MCF 10A (cell line): ENCODE data around the gene CNOT2. TPM values are rescaled to one million over a fixed set of nuclear protein-coding genes. Genes with fewer than 3 reads are reported as not detected.

ENCODE experiments used
- BruUV-seq: library from RNA; stranded (reverse); fragments of 400-500 nt; replicated peaks from 2 replicates; lab custom pipeline; 2021; lab: Mats Ljungman, UMichigan
- CTCF ChIA-PET: fragments of 300-600 bp; sonication (Branson Sonifier 250); formaldehyde crosslinking; extraction: SDS; loops from one replicate; lab custom pipeline; 2021; ENCODE audit warnings: antibody characterized with exemption, inconsistent platforms; lab: Yijun Ruan, JAX
- POLR2A ChIA-PET: fragments of 300-600, 350-650 bp; sonication (Branson Sonifier 250); formaldehyde crosslinking; extraction: SDS; loops from one replicate; lab custom pipeline; 2020; ENCODE audit warnings: antibody characterized with exemption, inconsistent platforms; lab: Yijun Ruan, JAX
- DNase-seq: peaks from one replicate; pipeline ENCODE4 v3.0.0-alpha.2; 2018; ENCODE audit not compliant: unreplicated experiment
- H3K27ac Mint-ChIP-seq: one replicate; pipeline ENCODE4 v1.8.0; 2022; ENCODE audit warnings: mild to moderate bottlenecking, low read depth, mixed read lengths; ENCODE audit not compliant: unreplicated experiment
- H3K27me3 Mint-ChIP-seq: one replicate; pipeline ENCODE4 v1.8.0; 2022; ENCODE audit warnings: mixed read lengths; ENCODE audit not compliant: insufficient read depth, unreplicated experiment
- H3K36me3 Mint-ChIP-seq: one replicate; pipeline ENCODE4 v1.8.0; 2022; ENCODE audit warnings: mild to moderate bottlenecking, moderate library complexity, mixed read lengths; ENCODE audit not compliant: insufficient read depth, unreplicated experiment
- H3K4me1 Mint-ChIP-seq: one replicate; pipeline ENCODE4 v1.8.0; 2022; ENCODE audit warnings: mixed read lengths; ENCODE audit not compliant: insufficient read depth, unreplicated experiment
- H3K4me3 Mint-ChIP-seq: one replicate; pipeline ENCODE4 v1.8.0; 2022; ENCODE audit warnings: mild to moderate bottlenecking, moderate library complexity, mixed read lengths; ENCODE audit not compliant: unreplicated experiment
- H3K9me3 Mint-ChIP-seq: one replicate; pipeline ENCODE4 v1.8.0; 2022; ENCODE audit warnings: mixed read lengths; ENCODE audit not compliant: unreplicated experiment
- intact Hi-C: fragments of 100-400 bp; cut with micrococcal nuclease; formaldehyde crosslinking; loops from 2 replicates; pipeline ENCODE4 v1.14.1; 2022
- total RNA-seq: library from RNA; stranded (reverse); gene quantifications from 2 replicates; pipeline ENCODE4 v1.2.3, GENCODE V29; 2022
- TF ChIP-seq, protein P1 (sequence below): fragments of 200-600 bp; IDR thresholded peaks from one replicate; pipeline ENCODE4 v1.8.0; 2022; ENCODE audit warnings: antibody characterized with exemption, mild to moderate bottlenecking; ENCODE audit not compliant: unreplicated experiment

CNOT2 gene
- total RNA-seq, 1 experiment from 2014 or later, result 91.0 TPM

- H3K36me3 Mint-ChIP-seq, result no peaks in the 10 kb centered on the region
- TF ChIP-seq, protein P1, sequence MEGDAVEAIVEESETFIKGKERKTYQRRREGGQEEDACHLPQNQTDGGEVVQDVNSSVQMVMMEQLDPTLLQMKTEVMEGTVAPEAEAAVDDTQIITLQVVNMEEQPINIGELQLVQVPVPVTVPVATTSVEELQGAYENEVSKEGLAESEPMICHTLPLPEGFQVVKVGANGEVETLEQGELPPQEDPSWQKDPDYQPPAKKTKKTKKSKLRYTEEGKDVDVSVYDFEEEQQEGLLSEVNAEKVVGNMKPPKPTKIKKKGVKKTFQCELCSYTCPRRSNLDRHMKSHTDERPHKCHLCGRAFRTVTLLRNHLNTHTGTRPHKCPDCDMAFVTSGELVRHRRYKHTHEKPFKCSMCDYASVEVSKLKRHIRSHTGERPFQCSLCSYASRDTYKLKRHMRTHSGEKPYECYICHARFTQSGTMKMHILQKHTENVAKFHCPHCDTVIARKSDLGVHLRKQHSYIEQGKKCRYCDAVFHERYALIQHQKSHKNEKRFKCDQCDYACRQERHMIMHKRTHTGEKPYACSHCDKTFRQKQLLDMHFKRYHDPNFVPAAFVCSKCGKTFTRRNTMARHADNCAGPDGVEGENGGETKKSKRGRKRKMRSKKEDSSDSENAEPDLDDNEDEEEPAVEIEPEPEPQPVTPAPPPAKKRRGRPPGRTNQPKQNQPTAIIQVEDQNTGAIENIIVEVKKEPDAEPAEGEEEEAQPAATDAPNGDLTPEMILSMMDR, result no peak
- CTCF ChIA-PET, result interaction anchor here (0.5 kb wide), 1 partner anchor 26 kb away, joined by 3 read pairs; no protein-coding TSS in a partner anchor
- H3K27me3 Mint-ChIP-seq, result no peaks in the 10 kb centered on the region
- intact Hi-C loops, result no loop called here
- no peak for DNase-seq
- POLR2A ChIA-PET, result interaction anchor here (0.5 kb wide), 1 partner anchor 256 kb away, joined by 3 read pairs; no protein-coding TSS in a partner anchor
- no peak overlapping the region for H3K27ac Mint-ChIP-seq
- no TSS peak for BruUV-seq
- H3K9me3 Mint-ChIP-seq, result peaks cover 8% of the 10 kb centered on the region
- peaks cover 19% of the 10 kb centered on the region for H3K4me1 Mint-ChIP-seq
- H3K4me3 Mint-ChIP-seq, result no peak overlapping the region
These were observed 25.7 kb downstream of the CNOT2 start for GRCh38 chr12:70268972-70269371.

- Mint-ChIP-seq H3K36me3 (no peaks in the 10 kb centered on the region), H3K27ac (no peak overlapping the region), H3K9me3 (peaks cover 9% of the 10 kb centered on the region), H3K4me3 (no peak overlapping the region), H3K4me1 (peaks cover 17% of the 10 kb centered on the region), H3K27me3 (no peaks in the 10 kb centered on the region)
- TF ChIP-seq, protein P1, result no peak
- POLR2A ChIA-PET, result interaction anchor here (0.6 kb wide), 1 partner anchor 531 kb away, joined by 3 read pairs; no protein-coding TSS in a partner anchor
- BruUV-seq, result no TSS peak
- intact Hi-C loops, result no loop called here
- CTCF ChIA-PET, result no interaction called here
- DNase-seq, result no peak
These were observed 26.9 kb downstream of the CNOT2 start for GRCh38 chr12:70270108-70270507.

GRCh38 chr12:70271025-70271424, 27.8 kb downstream of the CNOT2 start:
- POLR2A ChIA-PET, result interaction anchor here (0.6 kb wide), 2 partner anchors 22 to 819 kb away, joined by 3 to 5 read pairs; no protein-coding TSS in a partner anchor
- H3K9me3 Mint-ChIP-seq, result peaks cover 11% of the 10 kb centered on the region
- no peak overlapping the region for H3K4me3 Mint-ChIP-seq
- CTCF ChIA-PET, result interaction anchor here (0.7 kb wide), 1 partner anchor 17 kb away, joined by 3 read pairs; no protein-coding TSS in a partner anchor
- H3K4me1 Mint-ChIP-seq, result peaks cover 13% of the 10 kb centered on the region
- BruUV-seq, result no TSS peak
- no peak for DNase-seq
- H3K36me3 Mint-ChIP-seq, result no peaks in the 10 kb centered on the region
- no peaks in the 10 kb centered on the region for H3K27me3 Mint-ChIP-seq
- H3K27ac Mint-ChIP-seq, result no peak overlapping the region
- TF ChIP-seq, protein P1, result no peak
- intact Hi-C loops, result no loop called here

DNA sequence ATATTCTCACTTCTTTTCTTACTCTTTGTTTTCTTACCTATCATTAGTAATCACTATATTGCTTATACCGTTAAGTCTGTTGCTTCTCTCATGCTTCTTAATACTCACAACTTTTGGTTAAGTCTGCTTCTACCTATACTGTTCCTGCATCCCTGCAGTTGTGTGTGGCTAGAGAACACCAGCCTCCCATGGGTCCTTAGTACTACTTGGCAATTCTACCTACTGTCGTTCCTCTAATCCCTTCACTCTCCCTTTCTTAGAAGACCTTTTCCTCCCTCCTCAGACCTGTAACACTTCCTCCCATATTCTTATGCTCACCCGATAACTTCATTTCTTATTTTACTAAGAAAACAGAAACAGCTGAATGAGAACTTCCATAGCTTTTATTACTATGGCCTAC, 29.3 kb downstream of the CNOT2 start:
- Mint-ChIP-seq H3K4me3 (no peak overlapping the region), H3K27me3 (no peaks in the 10 kb centered on the region), H3K9me3 (peaks cover 11% of the 10 kb centered on the region), H3K36me3 (no peaks in the 10 kb centered on the region), H3K27ac (no peak overlapping the region), H3K4me1 (peaks cover 7% of the 10 kb centered on the region)
- intact Hi-C loops, result no loop called here
- ChIA-PET POLR2A (no interaction called here), CTCF (interaction anchor here (0.6 to 0.9 kb wide), 2 partner anchors 54 to 373 kb away, joined by 3 to 5 read pairs; no protein-coding TSS in a partner anchor)
- TF ChIP-seq, protein P1, result no peak
- DNase-seq, result no peak
- no TSS peak for BruUV-seq
